ENCODE results near the gene RNF141.

Gene RNF141

GRCh38 chr11:10522276-10522675 lies 18.7 kb downstream of the RNF141 start:
- DNase-seq, result no peak

DNA sequence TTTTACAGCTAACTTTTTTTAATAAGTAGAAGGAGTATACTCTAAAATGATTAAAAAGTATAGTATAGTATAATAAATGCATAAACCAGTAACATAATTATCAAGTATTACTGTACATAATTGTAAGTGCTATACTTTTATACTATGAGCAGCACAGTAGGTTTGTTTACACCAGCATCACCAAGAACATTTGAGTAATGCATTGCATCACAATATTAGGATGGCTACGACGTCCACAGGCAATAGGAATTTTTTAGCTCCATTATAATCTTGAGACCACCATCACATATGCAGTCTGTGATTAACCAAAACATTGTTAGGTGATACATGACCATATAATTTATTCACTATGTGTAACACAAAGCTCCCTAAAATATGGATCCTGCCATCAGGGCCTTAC lies 20.4 kb downstream of the RNF141 start:
- no peak for DNase-seq

GRCh38 chr11:10519630-10520029 lies 21.4 kb downstream of the RNF141 start:
- no peak for DNase-seq

DNA sequence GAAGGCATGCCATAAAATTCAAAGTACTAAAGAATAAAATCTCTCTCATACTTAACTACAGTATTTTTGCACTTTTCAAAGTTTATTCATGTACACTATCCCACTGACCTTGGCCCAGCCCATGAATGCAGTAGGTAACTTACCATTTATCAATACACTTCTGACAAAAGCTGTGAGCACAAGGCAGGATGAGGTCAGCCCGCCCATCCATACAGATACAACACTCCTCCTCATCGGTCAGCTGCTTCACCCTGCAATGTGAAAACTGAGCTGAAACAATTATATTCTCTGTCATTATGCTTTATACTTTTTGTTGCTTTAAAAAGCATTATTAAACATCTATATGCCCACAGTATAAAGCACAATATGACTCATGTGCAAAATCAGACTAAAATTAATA lies 22.1 kb downstream of the RNF141 start:
- DNase-seq, result no peak

DNA sequence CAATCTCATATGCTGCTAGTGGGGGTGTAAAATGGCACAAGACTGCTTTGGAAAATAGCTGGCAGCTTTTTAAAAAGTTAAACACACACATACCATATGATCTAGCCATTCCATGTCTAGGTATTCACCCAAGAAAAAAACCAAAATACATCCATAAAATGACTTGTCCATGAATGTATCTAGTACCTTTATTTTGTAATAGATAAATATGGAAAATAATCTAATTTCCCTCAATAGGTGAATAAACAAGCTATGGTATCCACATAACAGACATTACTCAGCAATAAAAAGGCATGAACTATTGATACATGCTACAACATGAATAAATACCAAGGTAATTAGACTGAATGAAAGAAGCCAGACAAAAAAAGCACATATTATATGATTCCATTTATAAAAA lies 22.9 kb downstream of the RNF141 start:
- DNase-seq, result no peak

DNA sequence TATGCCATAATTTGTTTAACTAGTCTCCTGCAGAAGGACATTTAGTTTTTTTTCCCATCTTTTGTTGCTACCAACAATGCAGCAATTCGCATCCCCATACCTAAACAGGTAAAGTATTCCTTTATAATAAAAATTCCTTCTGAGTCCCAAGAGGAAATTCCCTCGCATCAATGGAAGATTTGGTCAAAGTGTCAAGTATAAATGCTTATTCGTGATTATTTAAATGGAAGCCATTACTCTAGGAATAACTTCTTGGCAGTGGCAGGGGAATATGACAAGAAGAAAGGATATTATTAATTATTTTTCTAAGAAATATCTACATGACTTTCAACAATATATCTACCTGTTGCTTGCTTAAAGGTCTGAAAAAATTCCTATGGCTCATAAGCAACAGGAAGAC lies 25.6 kb downstream of the RNF141 start:
- DNase-seq, result no peak

- DNase-seq, result no peak
These were observed 26.3 kb downstream of the RNF141 start for GRCh38 chr11:10514709-10515108.

GRCh38 chr11:10514202-10514601 lies 26.8 kb downstream of the RNF141 start:
- no peak for DNase-seq

- no peak for DNase-seq
These were observed 29.8 kb downstream of the RNF141 start for GRCh38 chr11:10511181-10511621.

GRCh38 chr11:10506008-10506370 lies 35.0 kb downstream of the RNF141 start:
- no peak for DNase-seq

- DNase-seq, result no peak
These were observed 35.5 kb downstream of the RNF141 start for GRCh38 chr11:10505278-10506007.

GRCh38 chr11:10504490-10504889 lies 36.5 kb downstream of the RNF141 start:
- DNase-seq, result no peak

GRCh38 chr11:10503777-10504480 lies 37.1 kb downstream of the RNF141 start:
- no peak for DNase-seq

DNA sequence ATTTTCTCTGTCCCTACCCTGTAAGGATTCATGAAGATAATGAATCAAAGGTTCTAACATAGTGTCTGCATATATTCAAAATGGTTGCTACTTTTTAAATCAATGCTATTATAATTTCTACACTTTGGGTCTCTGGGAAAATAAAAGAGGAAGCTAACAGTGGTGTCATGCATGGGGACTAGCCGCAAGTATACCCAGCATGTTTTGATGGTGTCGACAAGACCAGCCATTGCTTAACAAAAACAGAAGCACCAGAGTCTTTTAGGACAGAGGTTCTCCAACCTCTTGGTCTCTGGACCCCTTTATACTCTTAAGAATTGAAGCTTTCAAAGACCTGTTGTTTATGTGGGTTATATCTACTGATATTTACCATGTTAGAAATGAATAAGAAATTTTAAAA lies 37.8 kb downstream of the RNF141 start:
- DNase-seq, result no peak

GRCh38 chr11:10502770-10503169 lies 38.2 kb downstream of the RNF141 start:
- DNase-seq, result peak; percentile 10

- no peak for DNase-seq
These were observed 38.8 kb downstream of the RNF141 start for GRCh38 chr11:10502065-10502680.

GRCh38 chr11:10500757-10501684 lies 40.0 kb downstream of the RNF141 start:
- no peak for DNase-seq

GRCh38 chr11:10499874-10500601 lies 40.9 kb downstream of the RNF141 start:
- no peak for DNase-seq

DNA sequence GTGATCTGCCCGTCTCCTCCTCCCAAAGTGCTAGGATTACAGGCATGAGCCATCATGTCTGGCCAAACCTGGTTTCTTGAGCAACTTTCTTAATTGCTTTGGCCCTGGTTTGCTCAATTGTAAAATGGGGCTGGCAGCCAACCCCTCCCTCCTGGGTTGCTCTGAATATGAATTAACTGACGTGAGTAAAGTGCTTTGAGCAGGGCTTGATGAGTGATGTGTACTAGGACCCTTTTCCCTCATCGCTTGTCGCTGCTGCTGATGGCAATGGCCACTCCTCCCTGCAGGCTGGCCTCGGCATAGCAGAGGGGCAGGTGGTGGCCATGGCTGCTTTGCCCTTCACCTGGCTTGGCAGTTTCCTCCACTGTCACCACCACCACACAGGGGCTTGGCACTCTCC lies 41.5 kb downstream of the RNF141 start:
- no peak for DNase-seq

GRCh38 chr11:10498426-10499250 lies 42.3 kb downstream of the RNF141 start:
- DNase-seq, result no peak

DNA sequence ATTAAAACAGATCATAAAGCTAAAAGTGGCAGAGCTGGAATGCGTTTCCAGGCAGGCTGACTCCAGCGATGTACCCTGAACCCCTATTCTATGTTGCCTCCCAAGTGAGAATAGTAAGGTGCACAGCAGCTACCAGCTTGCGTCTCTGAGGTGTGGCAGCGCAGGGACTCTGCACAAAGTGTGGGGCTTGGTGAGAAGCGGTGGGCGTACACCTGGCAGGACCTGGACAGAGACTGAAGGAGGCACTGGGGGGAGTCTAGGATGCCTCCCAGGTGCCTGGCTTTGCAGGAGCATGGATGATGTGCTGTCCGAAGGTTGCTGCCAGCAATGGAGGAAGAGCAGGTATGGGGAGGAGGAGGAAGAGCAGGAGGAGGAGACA lies 43.0 kb downstream of the RNF141 start:
- DNase-seq, result no peak

Data from GDM1 (cell line).